HG02973 (cell line): ENCODE data around the gene PCNX2.
"Not testable (repeated sequence)": the region's sequence is repeated elsewhere in the genome, so short reads cannot be mapped to it uniquely, and the experiment has no call there.

Experiments used
- ATAC-seq: cut with Tn5 transposase; IDR thresholded peaks from one replicate; pipeline ENCODE4 v1.9.1; 2021; ENCODE audit warnings: moderate library complexity; ENCODE audit not compliant: unreplicated experiment

Gene PCNX2

GRCh38 chr1:233163696-233164095 lies 131.8 kb downstream of the PCNX2 start:
- no peak for ATAC-seq

DNA sequence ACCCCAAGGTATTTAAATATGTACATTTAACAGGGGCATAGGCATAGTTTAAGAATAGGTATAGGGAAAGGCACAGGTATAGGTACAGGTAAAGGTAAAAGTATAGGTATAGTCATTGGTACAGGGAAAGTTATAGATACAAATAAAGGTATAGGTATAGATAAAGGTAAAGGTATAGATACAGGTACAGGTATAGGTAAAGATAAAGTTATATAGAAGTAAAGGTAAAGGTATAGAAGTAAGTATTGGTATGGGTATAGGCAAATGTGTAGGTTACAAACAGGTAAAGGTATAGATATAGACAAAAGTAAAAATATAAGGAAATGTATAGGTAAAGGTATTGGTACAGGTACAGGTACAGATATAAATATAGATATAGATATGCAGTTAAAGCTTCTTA lies 137.2 kb downstream of the PCNX2 start:
- no peak for ATAC-seq

DNA sequence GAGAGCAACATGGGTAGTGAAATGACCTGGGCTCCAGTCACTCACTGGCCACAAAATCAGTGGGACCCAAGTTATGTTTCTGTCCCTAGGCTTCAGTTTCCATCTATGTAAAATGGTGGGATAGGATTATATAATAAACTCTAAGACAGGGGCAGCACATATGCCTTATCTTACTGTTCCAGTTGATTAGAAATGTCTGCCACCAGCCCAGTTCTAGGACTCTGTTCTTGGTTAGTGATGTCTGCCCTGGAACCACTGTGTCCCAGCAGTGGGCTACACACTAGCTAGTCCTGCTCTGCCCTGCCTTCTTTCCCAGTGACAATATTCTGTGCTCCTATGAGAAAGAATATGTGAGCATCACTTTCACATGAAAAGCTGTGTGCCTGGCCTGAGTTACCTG lies 138.3 kb downstream of the PCNX2 start:
- no peak for ATAC-seq

- ATAC-seq = no peak
Observed at GRCh38 chr1:233151861-233152260, 143.7 kb downstream of the PCNX2 start.

- ATAC-seq = no peak
Observed at GRCh38 chr1:233144434-233144833, 151.1 kb downstream of the PCNX2 start.

DNA sequence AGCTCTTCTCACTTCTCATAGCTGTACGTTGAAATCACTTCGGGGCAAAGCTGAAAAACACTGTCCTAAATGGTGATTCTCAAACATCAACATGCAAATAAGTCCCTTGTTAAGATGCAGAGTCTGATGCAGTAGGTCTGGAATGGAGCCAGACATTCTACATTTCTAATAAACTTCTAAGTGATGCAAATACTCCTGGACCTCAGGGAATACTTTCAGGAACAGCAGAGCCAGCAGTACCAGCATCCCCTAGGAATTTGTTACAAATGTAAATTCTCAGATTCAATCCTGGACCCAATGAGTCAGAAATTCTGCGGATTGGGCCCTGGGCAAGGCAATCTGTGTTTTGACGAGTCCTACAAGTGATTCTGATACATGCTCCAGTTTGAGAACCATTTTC lies 152.3 kb downstream of the PCNX2 start:
- ATAC-seq = no peak

DNA sequence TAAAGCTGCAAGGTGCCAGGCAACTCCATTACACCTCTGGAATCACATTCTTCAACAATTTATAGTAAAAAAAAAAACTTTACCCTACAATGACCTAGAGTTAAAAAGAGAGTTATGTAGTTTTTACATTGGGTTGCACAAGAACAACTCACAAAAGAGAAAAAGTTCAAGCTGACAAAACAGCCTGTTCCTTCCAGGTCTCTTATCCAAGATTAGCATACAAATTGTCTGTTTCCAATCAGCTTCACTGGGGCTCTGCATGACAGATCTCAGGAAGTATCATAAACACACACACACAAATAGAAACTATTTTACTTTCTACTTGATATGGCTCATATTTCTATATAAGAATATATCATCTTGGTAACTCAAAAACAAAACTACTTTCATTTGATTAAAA lies 154.6 kb downstream of the PCNX2 start:
- no peak for ATAC-seq

GRCh38 chr1:233140499-233140898 lies 155.0 kb downstream of the PCNX2 start:
- ATAC-seq = no peak

DNA sequence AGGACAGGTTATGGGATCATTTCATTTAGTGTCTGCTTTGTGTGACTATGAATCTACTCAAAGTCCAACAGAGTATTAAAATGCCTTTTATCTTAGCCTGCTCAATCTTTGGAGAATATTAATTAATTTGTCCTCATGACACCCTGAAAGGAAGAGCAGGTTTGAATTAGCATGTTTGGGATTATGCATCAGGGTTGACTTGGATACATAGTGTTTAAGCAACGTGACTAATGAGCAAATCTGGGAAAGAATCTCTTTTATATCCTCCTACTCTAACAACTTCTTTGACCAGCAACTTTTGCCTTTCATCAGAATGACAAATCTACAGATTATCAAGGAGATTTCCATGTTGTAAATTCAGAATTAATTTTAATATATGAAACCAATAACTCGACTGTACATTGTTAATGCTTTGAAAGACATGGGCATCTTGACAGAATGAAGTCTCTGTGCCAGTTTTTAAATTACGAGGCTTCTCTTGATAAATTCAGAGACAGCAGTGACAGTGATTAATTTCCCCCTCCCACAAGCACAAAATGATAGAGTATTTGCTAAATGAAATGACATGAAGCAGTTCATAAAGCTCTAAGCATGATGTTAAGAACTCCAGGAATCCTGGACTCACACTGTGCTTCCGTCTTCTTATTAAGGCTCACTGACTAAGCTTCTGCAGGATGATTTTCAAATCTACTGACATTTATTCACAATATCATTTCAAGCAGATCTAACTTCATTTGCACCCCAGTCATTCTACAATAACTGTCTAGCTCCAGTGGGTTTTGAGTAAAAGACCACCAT lies 156.5 kb downstream of the PCNX2 start:
- no peak for ATAC-seq

DNA sequence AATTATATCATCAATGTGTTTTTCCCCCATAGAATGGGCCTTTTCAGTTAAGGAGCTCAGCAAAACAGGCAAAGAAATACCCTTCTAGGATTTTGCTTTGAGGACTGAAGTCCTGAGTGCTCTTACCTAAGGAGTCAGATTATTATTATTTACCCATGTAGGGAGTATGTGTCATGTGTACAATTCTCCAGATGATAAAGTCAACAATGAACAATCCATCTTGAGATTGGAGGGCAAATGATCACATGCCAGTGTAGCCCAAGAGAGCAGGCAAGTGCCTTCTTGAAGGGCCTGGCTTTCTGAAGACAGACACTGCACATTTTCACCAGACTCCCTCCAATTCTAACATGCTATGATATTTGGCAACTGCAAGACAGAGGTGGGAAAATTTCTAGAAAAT lies 159.7 kb downstream of the PCNX2 start:
- ATAC-seq = no peak

DNA sequence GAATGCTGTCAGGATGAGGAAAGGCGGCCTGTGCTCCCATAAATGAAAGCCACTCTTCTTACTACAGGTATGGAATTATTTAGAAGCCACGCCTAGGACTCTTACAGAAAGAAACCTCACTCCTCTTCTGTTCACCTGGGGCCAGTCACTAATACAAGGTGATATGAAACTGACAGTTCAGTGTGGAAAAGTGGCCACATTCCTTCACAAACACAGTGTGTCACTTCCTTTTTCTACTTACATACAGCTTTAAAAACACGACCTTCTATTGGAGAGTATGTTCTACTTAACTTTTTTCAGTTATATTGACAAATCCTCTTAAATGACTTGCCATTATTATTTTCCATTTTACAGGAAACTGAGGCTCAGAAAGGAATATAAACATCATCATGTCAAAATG lies 163.1 kb downstream of the PCNX2 start:
- no peak for ATAC-seq

DNA sequence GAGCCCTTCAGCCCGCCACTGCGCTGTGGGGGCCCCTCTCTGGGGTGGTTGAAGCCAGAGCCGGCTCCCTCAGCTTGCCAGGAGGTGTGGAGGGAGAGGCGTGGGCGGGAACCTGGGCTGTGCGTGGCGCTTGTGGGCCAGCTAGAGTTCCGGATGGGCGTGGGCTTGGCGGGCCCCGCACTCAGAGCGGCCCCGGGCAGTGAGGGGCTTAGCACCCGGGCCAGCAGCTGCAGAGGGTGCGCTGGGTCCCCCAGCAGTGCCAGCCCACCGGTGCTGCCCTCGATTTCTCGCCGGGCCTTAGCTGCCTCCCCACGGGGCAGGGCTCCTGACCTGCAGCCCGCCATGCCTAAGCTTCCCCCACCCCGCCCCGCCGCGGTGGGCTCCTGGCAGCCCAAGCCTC lies 166.5 kb downstream of the PCNX2 start:
- not testable (repeated sequence) for ATAC-seq

DNA sequence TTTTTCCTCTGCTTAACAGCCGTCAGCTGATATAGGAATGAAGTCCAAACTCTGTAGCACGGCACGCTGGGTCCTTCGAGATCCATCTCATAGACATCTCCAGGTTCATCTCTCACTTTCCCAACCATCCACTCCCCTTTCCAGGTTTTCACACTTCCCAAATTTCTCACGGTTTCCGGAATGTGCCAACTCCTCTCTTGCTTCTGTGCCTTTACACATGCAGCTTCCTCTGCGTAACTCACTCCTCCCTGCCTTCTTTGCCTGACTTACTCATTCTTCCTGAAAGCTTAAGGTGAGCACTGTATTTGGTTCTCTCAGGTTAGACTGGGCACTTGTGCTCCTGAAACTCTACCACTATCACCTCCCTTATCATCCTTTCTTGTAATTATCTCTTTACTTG lies 168.4 kb downstream of the PCNX2 start:
- no peak for ATAC-seq

DNA sequence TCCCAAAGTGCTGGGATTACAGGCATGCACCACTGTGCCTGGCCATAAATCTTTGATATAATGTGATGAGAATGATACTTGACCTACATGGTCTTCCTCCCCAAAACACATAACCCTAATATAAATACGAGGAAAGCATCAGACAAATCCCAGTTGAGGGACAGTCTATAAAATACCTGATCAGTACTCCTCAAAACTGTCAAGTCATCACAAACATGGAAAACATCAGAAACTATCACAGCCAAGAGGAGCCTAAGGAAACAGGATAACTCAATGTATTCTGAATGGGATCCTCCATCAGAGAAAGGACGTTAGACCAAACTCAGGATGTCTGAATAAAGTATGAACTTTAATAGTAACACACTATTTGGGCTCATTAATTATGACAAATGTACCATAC lies 172.7 kb downstream of the PCNX2 start:
- no peak for ATAC-seq

DNA sequence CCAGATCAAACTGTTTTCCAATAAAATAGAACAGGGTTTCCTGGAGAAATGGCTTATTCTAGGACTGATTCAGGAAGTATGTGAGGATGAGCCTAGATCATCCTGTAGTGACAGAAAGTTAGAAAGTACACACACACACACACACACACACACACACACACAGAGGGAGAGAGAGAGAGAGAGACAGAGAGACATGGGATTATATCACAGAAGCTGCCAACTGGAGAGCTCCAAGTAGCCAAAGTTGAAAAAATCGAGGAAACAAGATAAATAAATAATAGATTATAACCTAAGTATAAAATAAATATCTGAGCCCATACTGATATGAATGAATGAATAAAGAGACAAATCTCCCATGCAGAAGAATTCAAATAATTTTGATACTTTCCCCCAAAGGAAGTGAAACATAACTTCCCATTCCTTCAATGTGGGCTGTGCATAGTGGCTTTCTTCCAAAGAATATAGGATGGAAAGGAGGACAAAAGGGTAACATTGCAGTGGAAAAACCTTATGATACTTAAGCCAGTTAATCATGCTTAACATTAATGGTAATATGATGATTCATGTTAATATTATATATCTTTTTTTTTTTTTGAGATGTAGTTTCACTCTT lies 173.5 kb downstream of the PCNX2 start:
- ATAC-seq = no peak

GRCh38 chr1:233114860-233115259 lies 180.7 kb downstream of the PCNX2 start:
- ATAC-seq = no peak

DNA sequence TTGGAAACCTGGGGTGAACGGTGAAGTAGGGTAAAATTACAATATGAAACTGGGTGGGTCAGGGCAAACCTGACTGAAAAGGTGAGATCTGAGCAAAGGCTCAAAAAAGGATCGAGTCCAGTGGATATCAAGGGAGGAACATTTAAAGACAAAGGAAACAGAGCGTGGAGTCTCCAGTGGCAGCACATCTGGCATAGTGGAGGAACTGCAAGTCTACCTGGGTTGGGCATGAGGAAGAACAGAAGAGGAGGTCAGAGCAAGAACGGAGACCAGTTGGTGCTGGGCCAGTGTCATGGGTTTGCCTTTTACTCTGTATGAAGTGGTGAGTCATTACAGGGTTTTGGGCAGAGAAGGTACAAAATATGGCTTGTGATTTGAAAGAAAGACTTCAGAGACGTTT lies 181.4 kb downstream of the PCNX2 start:
- ATAC-seq = no peak

DNA sequence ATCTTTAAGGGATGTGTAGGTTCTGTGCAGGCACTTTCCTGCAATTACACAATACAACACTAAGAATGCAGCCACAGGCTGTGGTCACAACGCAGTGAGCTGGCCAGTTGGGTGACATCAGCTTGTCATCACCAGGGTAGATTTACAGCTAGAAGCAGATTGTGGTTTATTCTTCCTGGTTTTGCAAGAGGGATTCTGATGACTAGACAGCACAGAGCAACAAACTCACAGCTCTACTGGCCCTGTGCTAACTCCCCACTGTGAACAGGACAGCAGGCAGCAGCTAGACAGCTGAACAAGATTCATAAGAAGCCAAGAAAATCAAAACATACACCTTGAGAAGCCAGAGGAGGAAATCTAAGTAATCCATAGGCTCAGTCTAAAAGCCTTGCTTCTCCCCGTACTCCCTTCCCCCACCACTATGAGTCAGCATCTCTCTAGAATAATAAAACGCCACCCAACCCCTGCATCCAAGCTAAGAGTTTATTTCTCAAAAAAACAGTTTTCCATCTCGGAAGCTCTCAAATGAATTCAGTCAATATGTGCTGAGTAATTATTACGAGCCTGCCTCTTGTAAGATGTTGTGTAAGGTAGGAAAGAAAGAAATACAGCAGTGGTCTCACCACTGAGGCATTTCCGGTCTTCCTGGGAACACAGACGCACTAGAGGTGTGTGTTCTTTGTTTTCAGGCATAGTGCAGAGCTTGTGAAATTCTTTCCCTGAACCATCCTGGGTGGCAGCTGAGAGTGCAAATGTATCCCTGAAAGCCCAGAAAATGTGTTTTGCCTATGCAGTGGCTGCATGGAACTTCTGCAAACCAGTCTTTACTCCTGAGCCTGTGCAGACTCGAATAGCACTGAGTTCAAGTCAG lies 182.3 kb downstream of the PCNX2 start:
- ATAC-seq = no peak

- no peak for ATAC-seq
Observed at GRCh38 chr1:233112186-233113008, 183.1 kb downstream of the PCNX2 start.

GRCh38 chr1:233111731-233112130 lies 183.8 kb downstream of the PCNX2 start:
- ATAC-seq = no peak

DNA sequence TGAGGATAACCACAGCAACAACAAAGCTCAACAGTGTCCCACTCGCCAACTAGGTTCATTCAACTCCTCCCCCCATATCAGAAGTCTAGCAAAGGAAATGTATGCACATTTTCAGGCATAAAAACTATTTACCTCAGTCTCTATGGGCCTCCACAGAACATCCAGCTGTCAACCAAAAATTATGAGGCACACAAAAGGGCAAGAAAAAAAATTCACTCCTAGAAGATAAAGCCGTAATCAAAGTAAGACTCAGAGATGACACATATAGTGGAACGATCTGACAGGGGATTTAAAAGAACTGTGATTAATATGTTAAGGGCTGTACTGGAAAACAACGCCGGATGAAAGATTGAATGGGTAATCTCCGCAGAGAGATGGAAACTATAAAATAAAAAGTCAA lies 186.4 kb downstream of the PCNX2 start:
- ATAC-seq = no peak
